CD8-positive, alpha-beta memory T cell (primary cell): ENCODE measurements around the gene A4GALT. TPM values are rescaled to one million over a fixed set of nuclear protein-coding genes. Genes with fewer than 3 reads are reported as not detected.

Experiments used
- CTCF ChIA-PET: fragments of 350-600 bp; sonication (Branson Sonifier 250); formaldehyde crosslinking; loops from one replicate; lab custom pipeline; 2021; ENCODE audit warnings: antibody characterized with exemption; lab: Charles Lee
- POLR2A ChIA-PET: fragments of 350-600 bp; sonication (Branson Sonifier 250); formaldehyde crosslinking; loops from one replicate; lab custom pipeline; 2021; ENCODE audit warnings: antibody characterized with exemption; lab: Charles Lee
- DNase-seq, 5 donors: peaks; one replicate each; pipeline versions ENCODE4 v3.0.0 to v3.0.0-alpha.2; 2020 to 2022; ENCODE audit warnings: mixed read lengths in 1 of 5
- H3K27ac ChIP-seq: one replicate; pipeline ENCODE4 v1.7.0; 2013; ENCODE audit warnings: low read depth, mild to moderate bottlenecking, low read length, moderate library complexity
- H3K27me3 ChIP-seq: 2 replicates; pipeline ENCODE4 v1.7.0; 2013; ENCODE audit warnings: low read length, mild to moderate bottlenecking; ENCODE audit not compliant: insufficient read depth, poor library complexity, severe bottlenecking
- H3K36me3 ChIP-seq: 2 replicates; pipeline ENCODE4 v1.7.0; 2013; ENCODE audit warnings: mild to moderate bottlenecking, low read length, moderate library complexity; ENCODE audit not compliant: insufficient read depth
- H3K4me1 ChIP-seq: 2 replicates; pipeline ENCODE4 v1.7.0; 2013; ENCODE audit warnings: mild to moderate bottlenecking, low read length, moderate library complexity; ENCODE audit not compliant: insufficient read depth
- H3K4me3 ChIP-seq: 2 replicates; pipeline ENCODE4 v1.7.0; 2013; ENCODE audit warnings: mild to moderate bottlenecking, low read length
- H3K9me3 ChIP-seq: 2 replicates; pipeline ENCODE4 v1.7.0; 2013; ENCODE audit warnings: mild to moderate bottlenecking, low read length
- H3K27ac Mint-ChIP-seq, 8 donors: one replicate each; pipeline ENCODE4 v1.8.0; 2020 to 2021; ENCODE audit warnings: mixed read lengths in 8 of 8, mild to moderate bottlenecking in 6 of 8, inconsistent platforms in 3 of 8, moderate library complexity in 3 of 8
- H3K27me3 Mint-ChIP-seq, 2 donors: one replicate each; pipeline ENCODE4 v1.8.0; 2020 to 2021; ENCODE audit warnings: mixed read lengths in 2 of 2, mild to moderate bottlenecking in 1 of 2, moderate library complexity in 1 of 2
- H3K36me3 Mint-ChIP-seq, 3 donors: one replicate each; pipeline ENCODE4 v1.8.0; 2020 to 2021; ENCODE audit warnings: mixed read lengths in 3 of 3, inconsistent platforms in 1 of 3, mild to moderate bottlenecking in 1 of 3
- H3K4me1 Mint-ChIP-seq, 3 donors: one replicate each; pipeline ENCODE4 v1.8.0; 2020 to 2021; ENCODE audit warnings: mixed read lengths in 3 of 3, inconsistent platforms in 1 of 3, mild to moderate bottlenecking in 1 of 3
- H3K4me3 Mint-ChIP-seq, 7 donors: one replicate each; pipeline ENCODE4 v1.8.0; 2020 to 2021; ENCODE audit warnings: mixed read lengths in 7 of 7, mild to moderate bottlenecking in 6 of 7, moderate library complexity in 4 of 7, inconsistent platforms in 2 of 7
- H3K9me3 Mint-ChIP-seq, 5 donors: one replicate each; pipeline ENCODE4 v1.8.0; 2020 to 2022; ENCODE audit warnings: mixed read lengths in 5 of 5, mild to moderate bottlenecking in 3 of 5, moderate library complexity in 2 of 5, inconsistent platforms in 1 of 5
- polyA plus RNA-seq: library from polyadenylated mRNA; unstranded; fragments of 300-500 nt; fragmentation: Illumina TruSeq; gene quantifications from one replicate; pipeline ENCODE4 v1.2.3, GENCODE V29; 2021
- total RNA-seq, 2 experiments: library from RNA; stranded (reverse); gene quantifications; one replicate each; pipeline ENCODE4 v1.2.3, GENCODE V29; 2021

The A4GALT gene
- total and polyA plus RNA-seq, 3 experiments from 2014 or later, result not detected

- DNase-seq, result no peak
- no peaks in the 10 kb centered on the region for H3K9me3 ChIP-seq
- Mint-ChIP-seq H3K9me3 (no peaks in the 10 kb centered on the region), H3K4me1 (no peaks in the 10 kb centered on the region), H3K27me3 (peaks cover 0 to 2% of the 10 kb centered on the region in 2 donors), H3K4me3 (no peak overlapping the region), H3K36me3 (no peaks in the 10 kb centered on the region), H3K27ac (no peak overlapping the region)
- no peaks in the 10 kb centered on the region for H3K36me3 ChIP-seq
- H3K4me1 ChIP-seq, result no peaks in the 10 kb centered on the region
- ChIA-PET POLR2A (no interaction called here), CTCF (no interaction called here)
- no peak overlapping the region for H3K27ac ChIP-seq
- no peaks in the 10 kb centered on the region for H3K27me3 ChIP-seq
- no peak overlapping the region for H3K4me3 ChIP-seq
These were observed 23.1 kb downstream of the A4GALT start for GRCh38 chr22:42697542-42698013.

- CTCF ChIA-PET, result no interaction called here
- H3K9me3 Mint-ChIP-seq, result no peaks in the 10 kb centered on the region
- Histone ChIP-seq H3K4me3 (no peak overlapping the region), H3K27ac (no peak overlapping the region), H3K9me3 (no peaks in the 10 kb centered on the region), H3K4me1 (no peaks in the 10 kb centered on the region), H3K27me3 (no peaks in the 10 kb centered on the region), H3K36me3 (no peaks in the 10 kb centered on the region)
- no peak for DNase-seq
- POLR2A ChIA-PET, result no interaction called here
- no peaks in the 10 kb centered on the region for H3K4me1 Mint-ChIP-seq
- no peak overlapping the region for H3K4me3 Mint-ChIP-seq
- H3K27ac Mint-ChIP-seq, result no peak overlapping the region
- H3K27me3 Mint-ChIP-seq, result peaks cover 0 to 2% of the 10 kb centered on the region in 2 donors
- no peaks in the 10 kb centered on the region for H3K36me3 Mint-ChIP-seq
These were observed 24.2 kb downstream of the A4GALT start for GRCh38 chr22:42696331-42696967.

DNA sequence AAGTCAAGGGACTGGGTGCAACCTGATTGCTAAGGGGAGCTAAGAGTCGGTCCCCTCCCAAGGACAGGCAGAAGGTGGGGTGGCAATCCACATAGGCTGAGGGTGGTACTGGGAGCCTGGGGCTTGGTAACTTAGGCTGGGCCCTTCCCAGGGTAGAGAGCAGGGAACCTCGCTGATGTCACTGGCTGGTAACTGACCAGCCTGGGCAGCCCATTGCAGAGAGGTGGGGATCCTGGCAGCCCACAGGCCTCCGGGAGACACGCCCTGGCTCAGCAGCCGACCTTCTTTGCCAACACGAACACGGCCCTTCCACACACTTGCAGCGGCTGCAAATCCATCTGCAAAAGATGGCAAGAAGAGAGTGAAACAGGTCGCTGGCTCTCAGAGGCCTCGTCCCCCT, 25.4 kb downstream of the A4GALT start:
- no peak for DNase-seq
- Histone ChIP-seq H3K27me3 (no peaks in the 10 kb centered on the region), H3K27ac (no peak overlapping the region), H3K4me1 (no peaks in the 10 kb centered on the region), H3K9me3 (no peaks in the 10 kb centered on the region), H3K36me3 (no peaks in the 10 kb centered on the region), H3K4me3 (no peak overlapping the region)
- Mint-ChIP-seq H3K36me3 (no peaks in the 10 kb centered on the region), H3K27ac (no peak overlapping the region), H3K27me3 (peaks cover 0 to 2% of the 10 kb centered on the region in 2 donors), H3K4me1 (no peaks in the 10 kb centered on the region), H3K9me3 (no peaks in the 10 kb centered on the region), H3K4me3 (no peak overlapping the region)
- CTCF ChIA-PET, result no interaction called here
- POLR2A ChIA-PET, result no interaction called here

DNA sequence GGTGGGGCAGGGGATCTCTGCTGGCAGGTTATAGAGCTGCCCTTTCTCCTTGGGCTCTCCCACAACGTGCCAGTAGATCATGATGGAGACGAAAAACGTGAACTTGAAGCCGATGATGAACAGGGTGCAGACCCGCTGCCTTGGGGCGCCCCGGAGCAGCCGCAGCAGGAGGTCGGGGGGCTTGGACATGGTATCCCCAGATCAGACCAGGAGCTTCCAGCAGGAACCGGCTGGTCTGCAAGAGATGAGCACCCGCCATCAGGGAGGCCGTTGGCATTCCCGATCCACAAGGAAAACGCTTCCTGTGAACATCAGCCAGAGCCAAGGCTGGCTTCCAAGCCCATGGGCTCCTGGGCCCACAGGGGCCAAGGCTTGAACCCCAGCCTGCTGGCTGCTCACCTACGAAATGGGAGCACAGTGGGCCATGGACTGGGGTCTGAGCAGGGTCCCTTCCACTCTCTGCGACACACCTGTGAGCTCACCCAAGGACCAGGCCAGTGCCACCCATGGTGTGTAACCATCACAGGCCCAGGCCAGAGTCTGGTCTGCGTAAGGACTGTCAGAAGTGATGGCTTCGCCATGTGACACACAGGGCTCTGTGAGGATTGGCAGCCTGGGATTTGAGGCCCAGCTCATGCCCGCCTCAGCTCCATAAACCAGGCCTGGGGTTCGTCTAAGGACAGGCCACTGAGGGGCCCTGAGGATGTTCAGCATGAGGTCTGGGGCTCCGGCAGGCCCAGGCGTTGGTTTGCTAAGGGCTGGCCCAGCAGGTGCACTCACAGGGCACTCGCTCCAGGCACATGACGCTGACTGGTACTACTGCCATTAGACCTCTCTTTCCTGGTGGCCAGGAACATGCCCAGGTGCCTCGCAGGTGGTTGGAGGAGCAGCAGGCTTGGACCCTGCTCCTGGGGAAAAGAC, 26.6 kb downstream of the A4GALT start:
- CTCF ChIA-PET, result interaction anchor here (0.8 kb wide), 1 partner anchor 14 kb away, joined by 3 read pairs; no protein-coding TSS in a partner anchor
- Histone ChIP-seq H3K27ac (no peak overlapping the region), H3K4me1 (no peaks in the 10 kb centered on the region), H3K27me3 (no peaks in the 10 kb centered on the region), H3K9me3 (no peaks in the 10 kb centered on the region), H3K36me3 (no peaks in the 10 kb centered on the region), H3K4me3 (no peak overlapping the region)
- H3K4me3 Mint-ChIP-seq, result no peak overlapping the region
- H3K36me3 Mint-ChIP-seq, result no peaks in the 10 kb centered on the region
- no peak for DNase-seq
- H3K9me3 Mint-ChIP-seq, result no peaks in the 10 kb centered on the region
- H3K27ac Mint-ChIP-seq, result no peak overlapping the region
- peaks cover 0 to 2% of the 10 kb centered on the region in 2 donors for H3K27me3 Mint-ChIP-seq
- POLR2A ChIA-PET, result no interaction called here
- no peaks in the 10 kb centered on the region for H3K4me1 Mint-ChIP-seq

GRCh38 chr22:42693055-42693762, 27.5 kb downstream of the A4GALT start:
- Histone ChIP-seq H3K4me3 (no peak overlapping the region), H3K27me3 (no peaks in the 10 kb centered on the region), H3K9me3 (no peaks in the 10 kb centered on the region), H3K36me3 (no peaks in the 10 kb centered on the region), H3K4me1 (no peaks in the 10 kb centered on the region), H3K27ac (no peak overlapping the region)
- no peaks in the 10 kb centered on the region for H3K36me3 Mint-ChIP-seq
- no peaks in the 10 kb centered on the region for H3K9me3 Mint-ChIP-seq
- DNase-seq, result no peak
- no peak overlapping the region for H3K4me3 Mint-ChIP-seq
- no peaks in the 10 kb centered on the region for H3K4me1 Mint-ChIP-seq
- no peak overlapping the region for H3K27ac Mint-ChIP-seq
- ChIA-PET CTCF (interaction anchor here (0.8 kb wide), 1 partner anchor 15 kb away, joined by 3 read pairs; no protein-coding TSS in a partner anchor), POLR2A (no interaction called here)
- H3K27me3 Mint-ChIP-seq, result peaks cover 0 to 4% of the 10 kb centered on the region in 2 donors

DNA sequence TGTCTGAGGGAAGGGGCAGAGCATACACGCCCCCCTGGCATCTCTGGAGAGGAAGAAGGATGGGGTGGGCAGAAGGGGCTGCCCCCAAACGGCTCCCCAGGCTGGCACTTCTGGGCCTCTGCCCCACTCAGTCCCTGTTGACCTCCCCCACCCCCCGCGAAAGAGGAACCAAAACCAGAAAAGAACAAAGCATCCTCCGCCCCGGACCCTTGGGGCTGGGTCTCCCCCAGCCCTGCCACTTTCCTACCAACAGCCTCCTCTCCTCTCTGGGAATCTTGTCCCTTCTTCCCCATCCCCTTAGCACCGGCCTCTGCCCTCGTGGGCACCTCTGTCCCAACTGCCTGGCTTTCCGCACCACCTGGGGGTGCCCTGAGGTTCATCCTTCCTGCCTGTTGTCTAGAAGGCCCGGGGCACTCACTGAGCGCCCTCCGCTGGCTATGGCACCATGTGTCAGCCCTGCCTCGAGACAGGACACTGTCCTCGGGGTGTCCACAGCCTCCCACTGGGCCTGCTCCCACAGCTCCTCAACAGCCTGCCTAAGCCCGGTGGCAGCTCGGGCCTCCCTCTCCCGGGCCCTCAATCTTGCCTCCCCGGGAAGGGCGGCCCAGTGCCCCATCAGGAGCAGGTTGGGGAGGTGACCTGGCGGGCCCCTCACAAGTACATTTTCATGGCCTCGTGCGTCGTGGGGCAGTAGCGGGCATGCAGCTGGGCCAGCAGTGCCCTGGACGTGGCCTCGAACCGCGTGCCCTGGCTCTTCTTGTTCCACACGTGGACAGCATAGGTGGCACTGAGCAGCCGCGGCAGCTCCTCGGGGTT, 28.2 kb downstream of the A4GALT start:
- Histone ChIP-seq H3K36me3 (no peaks in the 10 kb centered on the region), H3K4me3 (no peak overlapping the region), H3K4me1 (no peaks in the 10 kb centered on the region), H3K27ac (no peak overlapping the region), H3K9me3 (no peaks in the 10 kb centered on the region), H3K27me3 (no peaks in the 10 kb centered on the region)
- Mint-ChIP-seq H3K27ac (peak overlapping the region in 1 of 8 donors; percentile 81), H3K4me1 (no peaks in the 10 kb centered on the region), H3K9me3 (no peaks in the 10 kb centered on the region), H3K36me3 (no peaks in the 10 kb centered on the region), H3K27me3 (peaks cover 0 to 4% of the 10 kb centered on the region in 2 donors), H3K4me3 (no peak overlapping the region)
- CTCF ChIA-PET, result no interaction called here
- DNase-seq, result no peak
- POLR2A ChIA-PET, result no interaction called here

DNA sequence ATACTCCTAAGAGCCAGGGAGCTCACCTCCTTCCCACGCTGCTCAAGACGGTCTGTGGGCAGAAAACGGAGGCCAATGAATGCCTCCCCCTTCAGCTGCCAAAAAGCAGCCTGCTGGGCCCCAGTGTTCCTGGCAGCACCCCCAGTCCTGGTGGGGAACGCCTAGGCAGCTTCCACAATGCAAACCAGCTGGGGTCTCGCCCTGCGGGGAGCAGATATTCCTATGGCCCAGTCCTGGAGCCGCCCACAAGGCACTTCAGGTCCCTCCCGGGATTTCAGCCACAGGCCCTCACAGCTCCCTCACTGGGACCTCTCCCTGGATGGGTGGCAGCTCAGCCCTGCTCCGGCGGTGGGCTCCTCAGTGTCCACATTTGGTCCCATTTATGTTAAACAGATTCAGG, 29.2 kb downstream of the A4GALT start:
- Mint-ChIP-seq H3K9me3 (no peaks in the 10 kb centered on the region), H3K27me3 (peaks cover 4 to 8% of the 10 kb centered on the region in 2 donors), H3K27ac (no peak overlapping the region), H3K36me3 (no peaks in the 10 kb centered on the region), H3K4me3 (no peak overlapping the region), H3K4me1 (no peaks in the 10 kb centered on the region)
- Histone ChIP-seq H3K9me3 (no peaks in the 10 kb centered on the region), H3K4me3 (no peak overlapping the region), H3K27ac (no peak overlapping the region), H3K27me3 (no peaks in the 10 kb centered on the region), H3K4me1 (no peaks in the 10 kb centered on the region), H3K36me3 (no peaks in the 10 kb centered on the region)
- no peak for DNase-seq
- ChIA-PET CTCF (no interaction called here), POLR2A (no interaction called here)
